ENCODE data around the gene GCNT2.
"Not testable (repeated sequence)": the region's sequence is repeated elsewhere in the genome, so short reads cannot be mapped to it uniquely, and the experiment has no call there.

Gene GCNT2

GRCh38 chr6:10547809-10548208 is 26.7 kb downstream of the GCNT2 start:
- DNase-seq (ENCODE audit: low read depth, low spot score) = no peak

GRCh38 chr6:10550764-10551163 is 29.6 kb downstream of the GCNT2 start:
- DNase-seq (ENCODE audit: low read depth, low spot score) = no peak

DNA sequence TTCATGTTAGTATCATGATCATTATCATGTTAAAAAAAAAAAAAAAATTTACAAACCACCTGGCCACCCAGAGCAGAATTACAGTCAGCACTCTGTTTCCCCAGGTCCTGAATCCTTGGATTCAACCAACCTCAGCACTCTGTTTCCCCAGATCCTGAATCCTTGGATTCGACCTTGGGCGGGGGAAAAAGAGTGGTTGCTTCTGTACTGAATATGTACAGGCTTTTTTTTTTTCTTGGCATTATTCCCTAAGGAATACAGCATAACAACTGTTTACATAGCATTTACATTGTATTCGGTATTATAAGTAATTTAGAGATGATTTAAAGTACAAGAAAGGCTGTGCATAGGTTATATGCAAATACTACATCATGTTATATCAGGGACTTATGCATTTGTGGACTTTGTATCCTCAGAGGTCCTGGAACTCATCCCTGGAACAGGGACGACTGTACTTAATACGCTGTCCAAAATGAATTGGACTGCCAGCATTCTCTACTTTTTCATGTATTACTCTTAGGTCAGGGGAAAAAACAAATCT is 31.2 kb downstream of the GCNT2 start:
- DNase-seq (ENCODE audit: low read depth, low spot score) = no peak

- DNase-seq (ENCODE audit: low read depth, low spot score) = no peak
Observed at GRCh38 chr6:10553871-10554270, 32.7 kb downstream of the GCNT2 start.

- no peak for DNase-seq (ENCODE audit: low read depth, low spot score)
Observed at GRCh38 chr6:10554826-10555225, 33.7 kb downstream of the GCNT2 start.

- DNase-seq (ENCODE audit: low read depth, low spot score) = no peak
Observed at GRCh38 chr6:10555625-10556309, 34.6 kb downstream of the GCNT2 start.

DNA sequence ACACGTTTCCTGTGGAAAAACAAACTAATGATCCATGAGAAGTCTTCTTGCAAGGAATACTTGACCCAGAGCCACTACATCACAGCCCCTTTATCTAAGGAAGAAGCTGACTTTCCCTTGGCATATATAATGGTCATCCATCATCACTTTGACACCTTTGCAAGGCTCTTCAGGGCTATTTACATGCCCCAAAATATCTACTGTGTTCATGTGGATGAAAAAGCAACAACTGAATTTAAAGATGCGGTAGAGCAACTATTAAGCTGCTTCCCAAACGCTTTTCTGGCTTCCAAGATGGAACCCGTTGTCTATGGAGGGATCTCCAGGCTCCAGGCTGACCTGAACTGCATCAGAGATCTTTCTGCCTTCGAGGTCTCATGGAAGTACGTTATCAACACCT is 35.4 kb downstream of the GCNT2 start:
- DNase-seq (ENCODE audit: low read depth, low spot score) = no peak

- DNase-seq (ENCODE audit: low read depth, low spot score) = no peak
Observed at GRCh38 chr6:10556992-10557391, 35.8 kb downstream of the GCNT2 start.

DNA sequence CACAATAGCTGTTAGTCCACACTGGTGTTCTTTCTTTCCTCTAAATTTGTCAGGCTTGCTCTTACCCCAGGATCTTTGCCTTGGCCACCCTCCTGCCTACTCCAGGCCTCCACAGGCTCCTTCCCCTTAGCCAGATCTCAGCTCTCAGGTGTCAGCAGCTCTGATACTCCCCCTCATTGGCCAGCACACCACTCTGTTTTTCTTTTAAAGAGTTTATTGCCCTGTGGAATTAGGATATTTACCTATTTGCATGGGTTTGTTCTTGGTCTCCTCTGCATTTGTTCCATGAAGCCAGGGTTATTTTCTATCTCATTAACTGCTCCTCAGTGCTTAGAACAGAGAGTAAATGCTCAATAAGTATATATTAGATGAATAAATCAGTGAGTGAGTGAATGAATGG is 36.8 kb downstream of the GCNT2 start:
- no peak for DNase-seq (ENCODE audit: low read depth, low spot score)

GRCh38 chr6:10558565-10558964 is 37.4 kb downstream of the GCNT2 start:
- no peak for DNase-seq (ENCODE audit: low read depth, low spot score)

DNA sequence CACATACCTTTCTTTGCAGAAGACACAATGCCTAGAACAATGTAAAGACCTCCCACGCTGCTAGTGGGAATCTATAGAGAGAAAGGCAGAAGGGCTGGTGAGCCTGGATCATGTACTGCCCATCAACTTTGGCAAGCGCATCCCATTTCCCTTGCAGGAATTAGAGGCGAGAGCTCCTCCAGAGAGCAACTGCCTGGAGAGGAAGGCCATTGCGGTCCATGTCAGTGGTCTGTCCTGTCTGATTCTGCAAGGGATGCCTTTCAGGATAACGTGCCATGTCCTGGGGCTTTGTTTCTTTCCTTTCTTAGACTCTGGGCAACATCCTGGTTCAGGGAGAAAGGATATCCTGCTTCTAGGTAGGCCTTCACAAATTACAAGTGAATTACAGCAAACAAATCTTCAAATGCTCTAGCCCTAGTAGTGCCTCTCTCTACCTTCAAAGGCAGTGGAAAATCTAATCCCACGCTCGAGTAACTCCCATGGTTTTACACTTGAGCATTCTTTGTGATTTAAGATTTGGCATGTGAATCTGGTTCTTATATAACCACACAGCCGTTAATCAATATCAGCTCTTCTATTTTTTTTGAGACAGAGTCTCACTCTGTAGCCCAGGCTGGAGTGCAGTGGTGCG is 38.5 kb downstream of the GCNT2 start:
- DNase-seq (ENCODE audit: low read depth, low spot score) = no peak

DNA sequence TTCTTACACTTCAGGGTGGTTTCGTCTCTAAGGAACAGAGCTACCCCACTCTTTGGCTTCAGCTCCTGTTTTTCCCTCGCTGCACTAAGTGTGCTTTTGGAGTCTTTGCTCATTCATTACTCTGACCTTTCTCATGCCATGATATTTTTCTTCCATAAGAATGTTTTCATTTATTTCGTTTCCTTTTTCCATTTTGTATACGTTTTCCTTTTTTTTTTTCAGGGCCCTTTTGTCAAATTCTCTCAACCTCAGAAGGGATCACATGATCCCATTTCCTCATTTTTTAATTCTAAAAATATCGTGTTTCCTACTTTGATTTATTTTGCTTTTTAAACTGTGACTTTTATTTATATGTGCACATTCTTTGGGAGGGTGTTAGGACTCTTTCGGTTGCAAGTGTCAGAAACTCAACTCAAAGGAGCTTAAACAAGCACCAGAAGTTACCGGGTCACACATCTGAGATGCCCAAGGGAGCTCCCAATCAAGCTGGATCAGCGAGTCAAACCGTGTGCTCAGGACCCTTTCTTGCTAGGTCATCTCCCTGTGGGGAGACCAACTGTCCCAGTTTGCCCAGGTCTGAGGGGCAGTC is 40.6 kb downstream of the GCNT2 start:
- no peak for DNase-seq (ENCODE audit: low read depth, low spot score)

- DNase-seq (ENCODE audit: low read depth, low spot score) = no peak
Observed at GRCh38 chr6:10564975-10565673, 44.0 kb downstream of the GCNT2 start.

GRCh38 chr6:10565913-10566312 is 44.8 kb downstream of the GCNT2 start:
- no peak for DNase-seq (ENCODE audit: low read depth, low spot score)

DNA sequence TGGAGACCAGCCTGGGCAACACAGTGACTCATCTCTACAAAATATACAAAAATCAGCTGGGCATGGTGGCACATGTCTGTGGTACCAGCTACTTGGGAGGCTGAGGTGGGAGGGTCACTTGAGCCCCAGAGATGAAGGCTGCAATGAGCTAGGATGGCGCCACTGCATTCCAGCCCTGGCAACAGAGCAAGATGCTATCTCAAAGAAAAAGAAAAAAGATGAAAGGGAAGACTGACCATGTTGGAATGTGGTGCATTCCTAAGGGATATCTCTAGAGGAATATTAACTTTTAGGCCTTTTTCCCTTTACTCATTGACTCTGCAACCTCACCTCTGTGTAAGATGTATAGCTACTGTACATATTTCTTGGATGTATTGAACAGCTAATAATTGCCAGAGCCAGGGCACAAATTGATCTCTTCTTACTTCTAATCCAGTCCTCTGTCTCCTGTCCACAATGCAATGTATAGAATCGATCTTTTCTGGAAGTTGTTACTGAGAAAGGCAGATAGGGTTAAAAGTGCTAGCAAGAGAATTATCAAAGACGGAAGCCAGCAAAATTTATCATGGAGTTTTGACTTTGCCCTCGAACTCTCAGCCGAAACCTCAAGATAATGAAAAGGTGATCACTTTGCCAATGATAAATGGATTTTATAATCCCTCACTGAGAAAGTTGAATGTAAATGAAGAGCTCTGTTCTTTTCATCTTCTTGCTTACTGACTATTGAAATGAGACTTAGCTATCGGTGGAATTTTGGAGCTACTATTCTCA is 46.3 kb downstream of the GCNT2 start:
- no peak for DNase-seq (ENCODE audit: low read depth, low spot score)

- DNase-seq (ENCODE audit: low read depth, low spot score) = no peak
Observed at GRCh38 chr6:10569392-10570127, 48.4 kb downstream of the GCNT2 start.

GRCh38 chr6:10575519-10575918 is 54.4 kb downstream of the GCNT2 start:
- not testable (repeated sequence) for DNase-seq (ENCODE audit: low read depth, low spot score)

DNA sequence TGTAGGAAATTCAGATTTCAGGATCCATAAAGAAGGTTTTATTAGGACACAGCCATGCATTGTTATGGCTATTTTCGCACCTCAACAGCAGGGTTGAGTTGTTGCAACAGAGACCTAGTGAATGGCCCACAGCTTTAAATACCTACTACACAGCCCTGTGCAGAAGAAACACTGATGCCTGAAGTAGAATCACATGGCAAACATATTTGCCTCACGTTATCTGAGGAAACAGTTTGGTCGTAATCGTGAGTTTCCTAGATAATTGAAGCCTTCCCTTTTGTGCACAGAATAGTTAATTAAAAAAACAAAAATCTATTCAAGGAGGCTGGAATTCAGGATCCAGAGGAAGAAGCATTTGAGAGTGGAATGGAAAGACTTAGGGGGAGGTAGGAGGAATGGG is 55.1 kb downstream of the GCNT2 start:
- no peak for DNase-seq (ENCODE audit: low read depth, low spot score)

DNA sequence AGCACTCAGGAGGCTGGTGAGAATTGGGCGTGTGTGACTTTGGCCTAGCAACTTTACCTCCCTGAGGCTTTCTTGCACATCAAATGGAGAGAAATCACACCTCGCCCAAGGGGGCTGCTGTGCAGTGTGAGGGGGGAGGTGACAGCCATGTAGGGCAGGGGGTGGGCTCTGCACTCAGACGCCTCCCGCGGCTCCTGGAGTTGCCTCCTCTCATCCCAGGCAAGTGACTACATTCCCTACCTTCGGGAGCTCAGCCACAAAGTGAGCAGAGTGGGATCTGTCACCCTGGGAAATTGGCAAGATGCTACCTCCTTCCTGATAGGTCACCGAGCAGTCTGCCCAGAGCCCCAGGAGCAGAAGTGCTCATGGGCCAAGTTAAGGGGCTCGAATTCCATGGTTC is 56.0 kb downstream of the GCNT2 start:
- no peak for DNase-seq (ENCODE audit: low read depth, low spot score)

DNA sequence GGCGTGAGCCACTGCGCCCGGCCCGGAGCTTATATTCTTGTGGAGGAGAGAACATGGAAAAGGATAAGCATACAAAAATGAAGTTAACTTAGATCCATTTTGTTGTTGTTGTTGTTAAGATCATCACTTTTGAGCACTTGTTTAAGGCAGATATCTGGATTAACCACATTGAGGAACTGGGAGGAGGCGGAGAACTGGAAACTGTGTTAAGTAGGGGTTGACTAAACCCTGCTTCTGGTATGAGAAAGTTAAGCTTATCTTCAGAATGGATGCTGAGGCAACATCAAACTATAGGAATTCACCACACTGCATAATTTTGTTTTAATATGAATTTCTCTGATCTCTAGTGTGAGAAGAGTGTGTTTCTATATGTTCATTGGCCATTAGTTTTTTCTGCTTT is 57.6 kb downstream of the GCNT2 start:
- no peak for DNase-seq (ENCODE audit: low read depth, low spot score)

DNA sequence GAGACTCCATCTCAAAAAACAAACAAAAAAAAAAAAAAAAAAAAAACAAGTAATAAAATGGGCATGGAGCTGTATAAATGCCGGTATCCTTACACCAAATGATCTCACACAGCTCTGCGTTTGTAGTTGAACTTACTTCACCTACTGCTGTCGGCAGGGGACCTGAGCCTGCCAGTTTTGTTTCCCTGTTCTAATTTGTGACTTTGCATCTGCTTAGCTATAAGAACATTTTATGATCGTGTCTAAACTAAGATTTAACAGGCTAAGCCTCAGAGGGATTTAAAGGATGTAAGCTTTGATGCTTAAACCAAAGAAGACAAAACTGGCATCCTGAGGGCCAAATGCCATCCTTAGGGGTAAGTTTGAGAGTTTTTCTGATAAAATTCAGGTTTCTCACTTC is 58.7 kb downstream of the GCNT2 start:
- no peak for DNase-seq (ENCODE audit: low read depth, low spot score)
